Choroid plexus epithelial cell (primary cell): ENCODE results near the gene PPP1R8.
"Not testable (repeated sequence)": the region's sequence is repeated elsewhere in the genome, so short reads cannot be mapped to it uniquely, and the experiment has no call there.

Experiments used
- DNase-seq: peaks from one replicate; pipeline ENCODE4 v3.0.0-alpha.2; 2010; ENCODE audit warnings: low read depth
- H3K4me3 ChIP-seq: 2 replicates; pipeline ENCODE4 v1.5.1; 2011; ENCODE audit warnings: low read depth, mild to moderate bottlenecking, control low read depth, low read length, moderate library complexity
- TF ChIP-seq, protein P1 (sequence below): conservative IDR thresholded peaks from 2 replicates; pipeline ENCODE4 v1.5.1; 2011; ENCODE audit warnings: low read depth, mild to moderate bottlenecking, control low read depth, inconsistent platforms, low read length, moderate library complexity

The PPP1R8 gene

DNA sequence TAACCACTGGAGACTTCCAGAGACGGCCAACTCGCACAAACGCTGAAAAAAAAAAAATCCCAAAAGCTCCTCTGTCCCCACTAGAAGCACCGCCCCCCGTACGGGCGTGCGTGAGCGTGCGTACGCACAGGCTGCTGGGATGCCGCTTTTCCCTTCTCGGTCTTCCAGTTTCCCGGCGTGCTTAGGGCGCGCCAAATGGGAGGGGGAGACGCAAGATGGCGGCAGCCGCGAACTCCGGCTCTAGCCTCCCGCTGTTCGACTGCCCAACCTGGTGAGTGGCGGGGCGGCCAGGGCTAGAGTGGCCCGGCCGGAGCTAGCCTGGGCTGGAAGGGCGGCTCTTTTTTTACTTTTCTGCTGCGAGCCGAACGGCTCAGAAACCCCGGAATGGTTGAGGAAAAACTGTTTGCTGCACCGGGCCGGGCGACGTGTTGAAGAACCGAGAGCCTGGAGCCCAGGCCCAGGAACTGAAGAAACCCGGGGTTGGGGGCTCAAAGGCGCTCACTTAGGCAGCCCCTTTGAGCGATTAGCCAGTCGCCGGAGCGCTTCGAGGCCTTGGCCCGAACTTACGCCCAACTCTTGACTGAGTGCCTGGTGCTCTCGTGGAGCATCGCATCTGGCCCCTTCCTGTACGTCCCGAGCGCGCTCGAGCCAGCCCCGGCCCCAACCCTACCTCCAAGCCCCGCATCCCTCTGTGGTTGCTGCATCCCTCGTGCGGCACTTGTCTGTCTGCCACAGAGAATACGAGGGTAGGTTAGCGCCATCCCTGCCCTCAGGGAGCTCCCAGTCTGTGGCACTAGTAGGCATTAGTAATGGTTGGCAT is at the start of gene PPP1R8:
PPP1R8 (plus strand) TSS at position 162 of the 820 bp plus-strand sequence; CDS start at position 216, 54 bp downstream.
- TF ChIP-seq, protein P1, sequence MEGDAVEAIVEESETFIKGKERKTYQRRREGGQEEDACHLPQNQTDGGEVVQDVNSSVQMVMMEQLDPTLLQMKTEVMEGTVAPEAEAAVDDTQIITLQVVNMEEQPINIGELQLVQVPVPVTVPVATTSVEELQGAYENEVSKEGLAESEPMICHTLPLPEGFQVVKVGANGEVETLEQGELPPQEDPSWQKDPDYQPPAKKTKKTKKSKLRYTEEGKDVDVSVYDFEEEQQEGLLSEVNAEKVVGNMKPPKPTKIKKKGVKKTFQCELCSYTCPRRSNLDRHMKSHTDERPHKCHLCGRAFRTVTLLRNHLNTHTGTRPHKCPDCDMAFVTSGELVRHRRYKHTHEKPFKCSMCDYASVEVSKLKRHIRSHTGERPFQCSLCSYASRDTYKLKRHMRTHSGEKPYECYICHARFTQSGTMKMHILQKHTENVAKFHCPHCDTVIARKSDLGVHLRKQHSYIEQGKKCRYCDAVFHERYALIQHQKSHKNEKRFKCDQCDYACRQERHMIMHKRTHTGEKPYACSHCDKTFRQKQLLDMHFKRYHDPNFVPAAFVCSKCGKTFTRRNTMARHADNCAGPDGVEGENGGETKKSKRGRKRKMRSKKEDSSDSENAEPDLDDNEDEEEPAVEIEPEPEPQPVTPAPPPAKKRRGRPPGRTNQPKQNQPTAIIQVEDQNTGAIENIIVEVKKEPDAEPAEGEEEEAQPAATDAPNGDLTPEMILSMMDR = no peak
- peak; percentile 97 for DNase-seq

DNA sequence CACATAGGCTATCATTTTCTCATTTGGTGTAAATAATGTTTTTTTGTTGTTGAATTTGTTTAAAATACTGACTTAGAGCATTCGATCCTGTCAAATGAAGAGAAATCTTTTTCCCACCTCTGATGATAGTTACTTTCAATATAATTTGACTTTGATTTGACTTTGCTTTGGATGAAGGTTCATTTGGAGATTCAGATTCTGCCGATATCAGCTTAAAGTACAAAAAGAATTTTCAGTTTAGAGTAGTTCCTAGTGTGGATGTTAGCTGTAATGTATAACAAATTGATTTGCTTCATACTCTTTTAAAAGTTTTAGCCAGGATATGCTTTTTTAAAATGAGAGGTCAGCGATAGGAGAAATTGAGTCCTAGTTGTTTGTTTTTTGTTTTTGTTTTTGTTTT is 47.6 kb upstream of the PPP1R8 start:
- no peak for DNase-seq
- TF ChIP-seq, protein P1 = no peak

More for the DNA sequence above, at the start of gene PPP1R8:
- H3K4me3 ChIP-seq = peak within 1 kb of the TSS; percentile 88

DNA sequence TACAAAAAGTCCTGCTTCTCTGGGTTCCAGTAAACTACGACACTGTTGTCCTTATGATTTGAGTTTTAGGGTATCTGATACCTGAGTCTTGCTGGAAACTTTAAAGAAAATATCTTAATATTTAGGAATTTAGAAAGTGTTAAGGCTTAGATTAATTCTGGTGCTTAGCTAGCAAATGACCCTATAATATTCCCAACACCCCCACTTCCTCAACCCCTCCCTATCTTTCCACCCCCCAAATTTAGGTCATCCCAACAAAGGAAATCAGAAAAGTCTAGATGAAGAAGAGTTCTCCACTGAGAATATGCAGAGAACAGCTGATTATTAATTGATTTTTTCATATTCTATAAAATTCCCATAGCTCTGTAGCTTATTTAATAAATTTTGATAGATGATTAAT is 45.9 kb upstream of the PPP1R8 start:
- no peak for DNase-seq
- no peak overlapping the region for H3K4me3 ChIP-seq
- TF ChIP-seq, protein P1 = no peak

More for the DNA sequence above, 47.6 kb upstream of the PPP1R8 start:
- no peak overlapping the region for H3K4me3 ChIP-seq

DNA sequence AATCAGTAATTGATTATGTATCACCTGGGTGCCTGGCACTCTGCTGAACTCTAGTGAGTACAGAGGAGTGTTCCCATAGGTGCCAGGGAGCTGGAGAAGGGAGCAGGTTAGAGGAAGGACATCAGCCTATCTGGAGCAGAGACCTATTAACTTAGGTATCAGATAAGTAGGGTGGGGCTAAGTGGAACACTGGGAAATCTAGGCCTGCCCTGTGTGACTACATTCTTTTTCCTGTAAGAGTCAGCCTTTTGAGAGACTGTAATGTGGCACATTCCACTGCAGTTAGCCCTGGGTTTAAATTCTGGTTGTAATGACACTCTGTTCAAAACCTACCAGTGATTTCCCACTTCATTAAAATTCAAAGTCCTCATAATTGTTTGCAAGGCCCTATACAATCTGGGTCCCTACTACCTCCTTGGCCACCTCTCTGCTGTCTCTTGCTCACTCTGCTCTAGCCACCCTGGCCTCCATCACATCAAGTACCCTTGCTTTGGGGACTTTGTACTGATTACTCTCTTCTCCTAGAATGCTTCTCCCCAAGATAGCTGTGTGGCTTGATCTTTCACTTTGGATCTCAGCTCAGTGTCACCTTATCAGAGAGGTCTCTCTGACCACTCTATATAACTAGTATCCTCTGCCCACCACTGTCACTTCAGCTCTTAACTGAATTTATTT is 44.7 kb upstream of the PPP1R8 start:
- no peak overlapping the region for H3K4me3 ChIP-seq
- peak; percentile 28 for DNase-seq
- TF ChIP-seq, protein P1 = no peak

DNA sequence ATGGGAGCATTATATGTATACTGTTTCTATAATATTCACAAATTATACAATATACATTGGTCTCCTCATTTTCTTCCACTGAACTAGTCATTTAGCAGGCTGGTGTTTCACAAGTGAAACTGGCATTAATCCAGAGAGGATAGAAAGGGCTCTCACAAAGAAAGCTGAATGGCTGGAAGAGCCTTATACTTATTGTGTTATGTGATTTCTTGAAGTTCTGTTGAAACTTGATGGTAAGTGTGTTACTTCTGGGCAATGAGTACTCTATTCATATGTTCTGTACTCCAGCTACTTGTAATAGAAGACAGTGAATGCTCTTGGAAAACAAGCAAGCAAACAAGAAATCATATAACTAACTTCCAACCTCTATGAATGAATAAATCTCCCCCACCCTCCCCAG is 42.7 kb upstream of the PPP1R8 start:
- no peak overlapping the region for H3K4me3 ChIP-seq
- TF ChIP-seq, protein P1 = no peak
- peak; percentile 87 for DNase-seq

DNA sequence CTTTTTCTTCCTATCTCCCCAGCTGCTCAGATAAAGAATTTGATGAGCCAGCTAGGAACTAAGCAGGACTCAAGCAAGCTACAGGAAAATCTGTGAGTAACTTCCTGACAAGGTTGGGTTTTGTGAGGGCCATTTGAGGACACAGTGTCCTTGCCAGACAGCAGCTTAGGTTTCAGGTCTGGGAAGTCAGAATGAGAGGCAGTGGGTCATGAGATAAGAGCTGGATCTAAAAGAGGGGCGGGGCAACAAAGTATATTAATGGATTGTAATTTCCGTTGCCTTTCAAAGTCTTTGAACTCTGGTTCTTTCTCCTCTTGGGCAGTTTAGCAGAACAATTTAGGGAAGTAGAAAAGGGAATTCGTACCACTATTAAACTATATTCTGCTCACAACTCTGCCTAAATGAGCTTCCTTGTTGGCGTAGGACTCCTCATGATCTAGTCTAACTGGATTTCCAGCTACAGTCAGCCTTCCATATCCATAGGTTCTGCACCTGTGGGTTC is 41.0 kb upstream of the PPP1R8 start:
- TF ChIP-seq, protein P1 = no peak

DNA sequence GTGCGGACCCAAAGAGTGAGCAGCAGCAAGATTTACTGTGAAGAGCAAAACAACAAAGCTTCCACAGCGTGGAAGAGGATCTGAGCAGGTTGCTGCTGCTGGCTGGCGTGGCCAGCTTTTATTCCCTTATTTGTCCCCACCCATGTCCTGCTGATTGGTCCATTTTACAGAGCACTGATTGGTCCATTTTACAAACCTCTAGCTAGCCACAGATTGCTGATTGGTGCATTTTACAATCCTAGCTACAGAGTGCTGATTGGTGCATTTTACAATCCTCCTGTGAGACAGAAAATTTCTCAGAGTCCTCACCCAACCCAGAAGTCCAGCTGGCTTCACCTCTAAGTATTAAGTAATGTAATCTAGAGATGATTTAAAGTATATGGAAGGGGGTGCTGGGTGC is 40.3 kb upstream of the PPP1R8 start:
- not testable (repeated sequence) for H3K4me3 ChIP-seq, DNase-seq

More for the DNA sequence above, 41.0 kb upstream of the PPP1R8 start:
- H3K4me3 ChIP-seq = no peak overlapping the region
- peak; percentile 70 for DNase-seq
